ENCODE measurements around the gene ACTMAP. TPM values are rescaled to one million over a fixed set of nuclear protein-coding genes. Genes with fewer than 3 reads are reported as not detected.

Gene ACTMAP
- total RNA-seq, 1 donor from 2014 or later, result 6.4 TPM

GRCh38 chr19:40754611-40755247 is 4.5 kb upstream of the ACTMAP start:
- ATAC-seq, result no peak
- DNase-seq (ENCODE audit: missing footprints), result no peak
- intact Hi-C loops (cut with DNase I), result no loop called here

DNA sequence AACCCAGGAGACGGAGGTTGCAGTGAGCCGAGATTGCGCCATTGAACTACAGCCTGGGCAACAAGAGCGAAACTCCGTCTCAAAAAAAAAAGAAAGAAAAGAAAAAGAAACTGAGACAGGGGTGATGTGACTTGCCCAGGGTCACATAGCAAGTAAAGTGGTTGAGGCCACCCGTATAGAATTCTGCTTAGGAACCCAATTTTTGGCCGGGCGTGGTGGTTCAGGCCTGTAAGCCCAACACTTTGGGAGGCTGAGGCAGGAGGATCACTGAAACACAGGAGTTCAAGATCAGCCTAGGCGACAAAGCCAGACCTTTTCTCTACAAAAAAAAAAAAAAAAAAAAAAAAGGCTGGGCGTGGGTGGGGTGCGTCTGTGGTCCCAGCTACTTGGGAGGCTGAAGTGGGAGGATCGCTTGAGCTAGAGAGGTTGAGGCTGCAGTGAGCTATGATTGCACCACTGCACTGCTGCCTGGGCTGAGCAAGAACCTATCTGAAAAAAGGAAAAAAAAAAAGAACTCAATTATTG is 2.0 kb upstream of the ACTMAP start:
- intact Hi-C loops (cut with DNase I), result no loop called here
- ATAC-seq (no peak), DNase-seq (ENCODE audit: missing footprints) (no peak)

DNA sequence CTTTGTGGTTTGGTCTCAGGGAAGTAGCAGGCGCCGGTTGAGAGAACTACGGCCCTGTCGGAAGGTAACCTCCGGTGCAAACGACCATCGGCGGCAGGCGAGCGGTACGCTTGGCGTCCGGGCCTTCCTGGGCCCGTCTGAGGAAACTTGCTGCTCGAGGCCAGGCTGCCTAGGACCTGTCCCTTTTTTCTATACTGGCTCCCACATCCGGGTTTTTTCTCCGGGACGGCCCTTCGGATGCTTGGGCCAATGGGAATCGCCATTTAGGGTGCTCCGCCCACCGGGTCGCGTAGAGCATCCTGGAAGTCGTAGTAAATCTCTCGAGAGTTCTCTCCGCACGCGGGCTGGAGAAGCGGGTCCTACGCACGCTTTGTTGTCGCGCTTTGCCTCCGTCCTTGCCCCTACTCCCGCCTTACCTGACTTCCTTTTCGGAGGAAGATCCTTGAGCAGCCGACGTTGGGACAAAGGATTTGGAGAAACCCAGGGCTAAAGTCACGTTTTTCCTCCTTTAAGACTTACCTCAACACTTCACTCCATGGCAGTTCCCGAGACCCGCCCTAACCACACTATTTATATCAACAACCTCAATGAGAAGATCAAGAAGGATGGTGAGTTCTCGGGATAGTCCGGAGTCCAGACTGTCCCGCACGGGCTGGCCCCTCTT is 729 bp upstream of the ACTMAP start, which contains the start of gene SNRPA:
SNRPA (plus strand) TSS at position 330 of the 664 bp plus-strand sequence; CDS start at position 536, 206 bp downstream.
- peak; percentile 86 for ATAC-seq
- DNase-seq (ENCODE audit: missing footprints), result peak; percentile 98
- intact Hi-C loops (cut with DNase I), result loop anchor here (1.0 to 2.0 kb wide), 4 partner anchors 34 to 68 kb away; partner anchors contain the start of genes COQ8B, ITPKC and NUMBL

DNA sequence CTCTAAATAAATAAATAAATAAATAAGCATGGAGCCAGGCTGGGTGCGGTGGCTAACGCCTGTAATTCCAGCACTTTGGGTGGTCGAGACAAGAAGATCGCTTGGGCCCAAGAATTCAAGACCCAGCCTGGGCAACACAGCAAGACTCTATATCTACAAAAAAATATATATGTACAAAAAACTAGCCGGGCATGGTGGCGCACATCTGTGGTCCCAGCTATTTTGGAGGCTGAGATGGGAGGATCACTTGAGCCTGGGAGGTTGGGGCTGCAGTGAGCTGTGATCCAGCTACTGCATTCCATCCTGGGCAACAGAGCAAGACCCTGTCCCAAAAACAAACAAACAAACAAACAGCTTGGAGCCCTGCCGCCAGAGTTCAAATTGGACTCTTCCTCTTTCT is 2.7 kb downstream of the ACTMAP start:
- no peak for DNase-seq (ENCODE audit: missing footprints)
- no peak for ATAC-seq
- intact Hi-C loops (cut with DNase I), result no loop called here

- ATAC-seq (no peak), DNase-seq (ENCODE audit: missing footprints) (peak; percentile 22)
- intact Hi-C loops (cut with DNase I), result no loop called here
Measured at GRCh38 chr19:40745402-40745780, 4.9 kb downstream of the ACTMAP start.

DNA sequence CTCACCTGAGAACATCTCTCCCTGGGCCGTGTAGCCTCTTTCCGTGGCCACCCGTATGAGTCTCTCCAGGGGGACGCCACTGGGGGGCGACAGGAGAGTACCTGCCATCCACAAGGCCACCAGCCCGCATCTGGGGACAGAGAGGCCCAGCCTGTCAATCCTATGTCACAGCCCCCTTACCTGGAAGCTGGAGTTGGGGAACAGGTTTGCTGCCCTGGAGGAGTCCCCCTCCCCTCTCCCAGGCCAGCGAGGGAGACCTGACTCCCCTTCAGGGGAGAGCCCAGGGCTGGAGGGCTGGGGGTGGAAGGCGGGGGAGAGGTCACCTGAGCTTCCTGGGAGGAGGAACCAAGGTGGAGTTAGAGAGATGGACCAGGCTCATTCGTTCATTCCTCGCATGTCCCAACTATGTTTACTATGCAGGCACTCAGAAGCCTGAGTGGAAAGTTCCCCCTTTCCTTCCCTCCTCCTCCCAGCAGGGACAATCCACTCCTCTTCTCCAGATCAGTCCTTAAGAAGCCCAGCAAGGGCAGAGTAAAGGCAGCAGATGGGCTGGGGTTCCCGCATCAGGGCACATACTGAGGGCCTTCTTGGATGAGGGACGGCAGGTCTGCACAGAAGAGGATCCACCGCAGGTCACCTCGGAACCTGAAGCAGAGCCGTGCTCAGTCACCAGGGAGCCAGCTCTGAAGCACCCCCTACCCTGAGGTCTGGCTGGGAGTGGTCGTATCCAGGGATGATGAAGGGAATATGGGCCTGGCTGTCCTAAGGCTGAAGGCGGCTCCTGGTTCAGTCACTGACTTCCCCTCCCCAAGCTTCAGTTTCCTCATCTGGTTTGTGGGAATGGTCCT is 5.5 kb downstream of the ACTMAP start:
- intact Hi-C loops (cut with DNase I), result no loop called here
- ATAC-seq, result no peak
- DNase-seq (ENCODE audit: missing footprints), result peak; percentile 37

DNA sequence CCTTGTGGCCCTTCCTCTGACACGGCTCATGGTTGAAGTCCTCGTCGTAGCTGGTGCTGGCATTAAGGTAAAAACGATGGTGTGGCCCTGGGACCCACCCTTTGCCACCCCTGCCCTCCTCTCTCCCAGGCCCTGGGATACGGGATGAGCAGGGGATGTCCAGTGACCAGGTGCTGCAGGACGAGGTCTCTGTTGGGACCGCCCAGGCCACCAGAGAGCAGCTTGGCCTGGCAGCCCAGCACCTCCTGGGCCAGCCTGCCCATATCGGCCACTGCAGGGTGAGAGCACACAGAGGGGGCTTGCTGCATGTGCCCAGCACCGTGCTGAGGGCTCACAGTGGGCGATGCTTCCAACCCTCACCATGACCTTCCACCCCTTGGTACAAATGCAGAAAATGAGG is 6.4 kb downstream of the ACTMAP start:
- ATAC-seq (no peak), DNase-seq (ENCODE audit: missing footprints) (peak; percentile 46)
- intact Hi-C loops (cut with DNase I), result no loop called here

DNA sequence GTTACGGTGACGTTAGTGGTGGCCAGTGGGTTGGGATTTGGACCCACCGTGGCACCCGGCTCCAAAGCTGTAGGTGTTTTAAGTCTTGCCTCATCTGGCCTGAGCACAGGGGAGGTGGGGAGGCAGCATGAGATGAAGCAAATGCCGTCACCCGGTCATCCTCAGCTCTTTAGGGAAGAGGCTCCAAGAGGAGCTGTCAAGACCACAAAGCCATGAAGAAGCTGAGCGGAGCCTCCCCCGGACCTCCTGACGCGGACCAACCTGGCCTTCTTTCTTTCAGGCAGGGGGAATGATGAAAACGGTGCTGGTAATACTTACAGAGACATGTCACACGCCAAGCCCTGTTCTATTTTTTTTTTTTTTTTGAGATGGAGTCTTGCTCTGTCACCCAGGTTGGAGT is 7.4 kb downstream of the ACTMAP start:
- intact Hi-C loops (cut with DNase I), result no loop called here
- ATAC-seq (no peak), DNase-seq (ENCODE audit: missing footprints) (peak; percentile 41)

- ATAC-seq (no peak), DNase-seq (ENCODE audit: missing footprints) (peak; percentile 56)
- intact Hi-C loops (cut with DNase I), result no loop called here
Measured at GRCh38 chr19:40742477-40742876, 7.8 kb downstream of the ACTMAP start.

DNA sequence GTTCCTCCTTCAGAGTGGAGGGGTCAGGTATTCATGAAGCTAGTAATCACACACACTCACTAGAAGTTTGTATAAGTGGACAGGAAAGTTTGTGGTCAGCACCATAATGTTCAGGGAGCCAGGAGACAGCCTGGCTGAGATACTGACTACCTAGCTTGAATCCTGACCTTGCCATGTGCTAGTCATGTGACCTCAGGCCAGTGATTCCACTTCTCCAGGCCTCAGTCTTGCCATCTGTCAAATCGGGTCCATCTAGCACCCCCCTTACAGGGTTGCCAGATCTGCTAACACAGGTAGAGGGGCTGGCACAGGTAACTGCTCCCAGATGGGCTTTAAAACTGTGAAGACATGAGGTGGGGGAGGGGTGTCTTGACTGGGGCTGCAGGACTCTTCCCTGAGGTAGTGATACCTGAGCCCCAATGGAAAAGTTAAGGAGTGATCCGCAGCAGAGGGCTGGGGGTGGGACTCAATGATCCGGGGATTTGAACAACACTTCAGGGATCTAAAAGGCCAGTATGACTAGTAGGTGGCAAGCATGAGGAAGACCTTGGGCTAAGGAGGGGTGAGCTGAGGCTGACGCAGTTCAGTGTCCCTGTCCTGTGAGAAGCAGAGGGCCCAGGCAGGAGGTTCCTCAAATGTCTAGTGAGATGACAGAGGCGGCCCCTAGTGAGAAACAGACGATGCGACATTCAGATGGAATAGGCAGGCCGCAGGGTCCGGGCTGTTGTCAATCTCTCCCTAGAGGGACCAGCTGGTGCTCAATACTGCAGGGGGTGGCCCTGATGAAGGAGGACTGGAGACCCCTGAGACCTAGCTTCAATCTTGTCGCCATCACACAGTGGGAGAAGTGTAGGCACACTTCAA is 8.5 kb downstream of the ACTMAP start:
- DNase-seq (ENCODE audit: missing footprints) (peak; percentile 49), ATAC-seq (no peak)
- intact Hi-C loops (cut with DNase I), result no loop called here

DNA sequence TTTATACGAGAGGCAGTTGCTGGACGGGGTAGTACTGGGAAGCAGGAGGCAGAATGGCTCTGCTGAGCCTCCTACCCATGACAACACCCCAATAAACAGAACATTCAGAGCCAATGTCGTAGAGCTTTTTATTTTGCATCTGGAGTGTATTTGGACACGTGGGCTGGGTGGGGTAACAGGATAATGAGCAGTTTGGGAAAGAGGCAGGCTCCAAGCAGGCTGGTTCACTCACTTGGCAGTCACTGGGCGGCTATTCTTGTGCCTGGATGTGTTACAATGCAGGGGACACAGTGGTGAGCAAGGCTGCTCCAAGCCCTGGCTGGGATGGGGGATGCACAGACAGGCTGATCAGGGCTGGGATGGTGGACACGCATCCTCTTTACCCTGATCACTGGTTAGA is 9.5 kb downstream of the ACTMAP start:
- ATAC-seq (peak; percentile 78), DNase-seq (ENCODE audit: missing footprints) (peak; percentile 66)
- intact Hi-C loops (cut with DNase I), result no loop called here

GRCh38 chr19:40739871-40740703 is 10.2 kb downstream of the ACTMAP start:
- intact Hi-C loops (cut with DNase I), result no loop called here

GRCh38 chr19:40739030-40739839 is 11.0 kb downstream of the ACTMAP start:
- DNase-seq (ENCODE audit: missing footprints) (peak; percentile 53), ATAC-seq (no peak)
- intact Hi-C loops (cut with DNase I), result no loop called here

More at GRCh38 chr19:40739871-40740703, 10.2 kb downstream of the ACTMAP start:
- DNase-seq (ENCODE audit: missing footprints) (peak; percentile 47), ATAC-seq (peak; percentile 12)

- intact Hi-C loops (cut with DNase I), result no loop called here
Measured at GRCh38 chr19:40737102-40737644, 13.1 kb downstream of the ACTMAP start.

GRCh38 chr19:40736661-40737060 is 13.6 kb downstream of the ACTMAP start:
- intact Hi-C loops (cut with DNase I), result no loop called here
- DNase-seq (ENCODE audit: missing footprints) (peak; percentile 42), ATAC-seq (no peak)

More at GRCh38 chr19:40737102-40737644, 13.1 kb downstream of the ACTMAP start:
- ATAC-seq (peak; percentile 35), DNase-seq (ENCODE audit: missing footprints) (peak; percentile 71)

- intact Hi-C loops (cut with DNase I), result no loop called here
- ATAC-seq, result no peak
Measured at GRCh38 chr19:40735013-40735771, 15.1 kb downstream of the ACTMAP start.

More at GRCh38 chr19:40735013-40735771, 15.1 kb downstream of the ACTMAP start:
- DNase-seq (ENCODE audit: missing footprints), result peak; percentile 44
